Gastroesophageal sphincter (tissue), 3 donors: ENCODE measurements around the gene NRSN2.

ENCODE experiments used
- CTCF ChIP-seq, 4 experiments: fragments of 200-600 bp in 2 of 4; fragments of 450-650 bp in 2 of 4; sonication (generic) in 1 of 4; IDR thresholded peaks; one replicate each; pipeline ENCODE4 v1.5.1; 2017 to 2019; ENCODE audit warnings: antibody characterized with exemption in 4 of 4, mild to moderate bottlenecking in 2 of 4, moderate library complexity in 2 of 4
- POLR2A ChIP-seq, 2 donors: fragments of 450-650 bp; IDR thresholded peaks; one replicate each; pipeline ENCODE4 v1.6.1; 2017; ENCODE audit warnings: antibody characterized with exemption in 2 of 2, mild to moderate bottlenecking in 2 of 2, moderate library complexity in 1 of 2
- POLR2AphosphoS5 ChIP-seq: sonication (generic); formaldehyde crosslinking; IDR thresholded peaks from one replicate; pipeline ENCODE4 v1.6.1; 2017; ENCODE audit warnings: antibody characterized with exemption

DNA sequence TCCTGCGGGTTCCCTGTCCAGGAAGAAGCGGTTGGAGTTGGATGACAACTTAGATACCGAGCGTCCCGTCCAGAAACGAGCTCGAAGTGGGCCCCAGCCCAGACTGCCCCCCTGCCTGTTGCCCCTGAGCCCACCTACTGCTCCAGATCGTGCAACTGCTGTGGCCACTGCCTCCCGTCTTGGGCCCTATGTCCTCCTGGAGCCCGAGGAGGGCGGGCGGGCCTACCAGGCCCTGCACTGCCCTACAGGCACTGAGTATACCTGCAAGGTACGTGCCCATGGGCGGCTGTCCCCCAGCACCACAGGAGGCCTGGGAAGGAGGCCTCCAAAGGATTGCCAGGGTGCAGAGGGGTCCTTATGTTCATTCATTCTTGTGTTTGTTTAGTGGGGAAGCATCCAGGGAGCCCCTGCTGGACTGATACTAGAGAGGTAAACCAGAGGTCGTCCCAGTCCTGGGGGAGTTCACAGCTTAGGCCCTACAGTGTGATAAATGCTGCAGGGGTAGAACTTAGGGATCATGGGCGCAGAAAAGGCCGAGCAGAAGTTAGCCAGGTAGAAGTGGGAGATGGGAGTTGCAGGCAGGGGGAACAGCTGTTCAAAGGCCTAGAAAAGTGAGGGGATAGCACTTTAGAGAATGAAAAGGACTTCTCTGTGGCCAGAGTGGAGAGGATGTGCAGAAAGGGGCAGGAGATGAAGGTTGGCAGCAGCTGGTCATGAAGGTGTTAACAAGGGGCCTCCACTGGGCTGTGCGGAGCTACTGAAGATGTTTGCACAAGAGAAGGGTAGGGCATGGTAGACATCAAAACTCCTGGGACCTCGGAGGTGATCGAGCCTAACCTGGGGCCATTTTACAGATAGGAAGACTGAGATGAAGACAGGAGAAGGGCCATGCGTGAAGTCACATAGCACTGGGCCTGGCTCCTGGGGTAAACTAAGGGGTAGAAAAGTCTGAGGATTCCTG, 41.4 kb downstream of the NRSN2 start:
- TF ChIP-seq CTCF (IDR thresholded peaks at IDR 0.05) (no peak), POLR2A (IDR thresholded peaks at IDR 0.05) (no peak), POLR2AphosphoS5 (no peak)
